Stimulated activated CD4-positive, alpha-beta T cell treated with anti-CD3 and anti-CD28 coated beads, Interleukin-2, amount 100 ng/mL, for 24 hours (primary cell): Measurements from ENCODE around the gene C4orf33.

Experiments used
- DNase-seq, 2 donors: peaks; one replicate each; pipeline ENCODE4 v3.0.0-alpha.2; 2020

The C4orf33 gene

GRCh38 chr4:129131343-129131742 is 35.4 kb downstream of the C4orf33 start:
- no peak for DNase-seq

DNA sequence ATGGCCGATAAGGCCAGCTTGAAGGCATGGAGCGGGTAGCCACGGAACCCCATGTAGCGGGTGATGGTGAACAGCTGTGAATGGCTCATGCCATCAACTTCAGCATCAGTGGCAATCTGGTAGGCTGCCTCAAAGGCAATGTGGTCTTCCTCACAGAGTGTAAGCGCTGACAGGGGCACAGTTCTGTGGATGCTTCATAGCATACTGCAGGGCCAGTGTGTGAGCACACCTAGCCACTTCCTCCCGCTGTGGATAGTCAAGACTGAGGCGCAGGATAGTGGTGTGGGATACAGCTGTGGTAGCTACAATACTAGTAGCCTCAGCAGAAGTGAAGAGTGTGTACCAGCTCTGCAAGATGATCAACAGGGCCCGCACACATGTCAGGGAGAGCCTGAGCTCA is 40.5 kb downstream of the C4orf33 start:
- DNase-seq, result no peak

DNA sequence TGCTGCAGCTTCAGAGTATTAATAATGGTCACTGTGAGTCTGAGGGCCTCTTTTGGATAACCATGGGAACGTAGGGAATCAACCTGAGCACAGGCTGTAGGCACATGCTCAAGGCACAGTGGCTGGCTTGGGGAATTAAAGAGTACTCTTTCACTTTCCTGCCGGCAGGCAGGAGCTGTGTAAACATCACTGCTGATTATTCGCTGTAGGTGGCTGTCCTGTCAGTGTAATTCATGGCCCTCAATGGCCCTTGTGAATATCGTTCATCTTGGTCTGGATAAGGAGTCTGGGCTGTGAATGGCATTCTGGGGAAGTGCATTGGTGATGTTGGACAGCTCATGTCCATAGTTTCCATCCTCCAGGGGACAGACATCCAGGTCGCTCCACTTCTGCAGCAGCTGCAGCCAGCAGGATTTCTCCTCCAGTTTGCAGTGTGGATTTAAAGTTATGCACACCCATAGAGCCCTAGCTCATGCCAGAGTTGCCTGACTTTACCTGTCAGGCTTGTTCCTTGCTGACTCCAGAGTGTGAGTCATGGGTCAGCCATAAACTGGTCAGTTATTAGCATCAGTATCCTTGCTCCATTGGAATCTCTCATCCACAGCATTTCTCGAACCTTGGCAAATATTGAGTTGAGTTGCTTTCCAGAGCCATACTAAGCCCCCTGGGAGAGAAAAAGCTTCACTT is 43.0 kb downstream of the C4orf33 start:
- no peak for DNase-seq

DNA sequence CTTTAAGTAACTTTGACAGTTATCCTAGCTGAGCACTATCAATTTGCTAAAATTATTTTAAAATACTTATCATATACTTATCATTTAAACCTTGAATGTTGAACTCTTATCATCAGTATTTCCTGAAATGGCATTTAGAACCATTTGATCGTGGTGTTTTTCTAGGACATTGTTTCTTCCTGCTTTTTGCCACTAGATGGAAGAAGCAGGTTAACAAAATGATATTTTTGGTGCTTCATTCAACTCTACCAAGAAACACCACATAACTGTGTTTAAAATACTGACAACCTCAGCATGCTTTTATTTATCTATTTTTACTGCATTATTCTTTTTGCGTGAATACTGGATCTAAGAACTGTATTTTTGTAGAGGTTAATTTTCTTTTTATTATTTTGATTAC is 44.6 kb downstream of the C4orf33 start:
- no peak for DNase-seq

- no peak for DNase-seq
Observed at GRCh38 chr4:129143359-129143758, 47.4 kb downstream of the C4orf33 start.

- DNase-seq, result no peak
Observed at GRCh38 chr4:129144755-129145206, 48.8 kb downstream of the C4orf33 start.

GRCh38 chr4:129145222-129145730 is 49.3 kb downstream of the C4orf33 start:
- no peak for DNase-seq

DNA sequence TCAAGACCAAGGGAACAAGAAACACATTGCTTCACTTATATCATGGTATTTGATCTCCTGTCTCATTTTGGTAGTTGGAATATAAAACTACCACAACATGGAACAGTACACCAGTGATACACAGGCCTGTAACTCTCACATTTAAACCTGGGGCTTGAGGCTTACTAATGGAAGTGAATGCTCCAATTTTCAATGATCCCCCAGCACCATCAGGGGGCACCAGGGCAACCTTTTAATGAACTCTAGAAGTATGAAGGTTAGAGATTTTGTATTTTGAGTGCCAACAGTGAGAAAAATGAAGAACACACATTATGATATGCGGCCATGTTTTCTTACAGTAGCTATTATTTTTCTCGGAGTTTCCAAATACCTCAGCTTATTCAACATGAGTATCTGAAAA is 50.7 kb downstream of the C4orf33 start:
- DNase-seq, result no peak

DNA sequence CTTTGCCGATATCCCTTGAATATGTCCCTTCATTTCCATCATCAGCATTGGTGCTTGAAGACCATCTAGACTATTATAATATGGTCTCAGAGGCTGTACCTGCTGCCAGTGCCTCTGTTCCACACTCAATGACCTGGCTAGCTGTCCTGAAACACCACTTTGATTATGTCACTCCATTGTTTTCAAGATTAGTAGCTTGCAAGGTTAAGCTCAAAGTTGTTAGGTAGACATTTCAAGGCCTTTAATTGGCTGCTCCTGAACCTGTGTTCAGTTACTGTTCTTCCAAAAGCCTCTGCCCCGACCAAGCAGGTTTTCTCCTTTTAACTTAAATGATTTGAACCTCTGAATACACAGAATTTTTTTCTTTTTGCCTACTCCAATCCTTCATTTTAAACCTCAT is 52.9 kb downstream of the C4orf33 start:
- no peak for DNase-seq

DNA sequence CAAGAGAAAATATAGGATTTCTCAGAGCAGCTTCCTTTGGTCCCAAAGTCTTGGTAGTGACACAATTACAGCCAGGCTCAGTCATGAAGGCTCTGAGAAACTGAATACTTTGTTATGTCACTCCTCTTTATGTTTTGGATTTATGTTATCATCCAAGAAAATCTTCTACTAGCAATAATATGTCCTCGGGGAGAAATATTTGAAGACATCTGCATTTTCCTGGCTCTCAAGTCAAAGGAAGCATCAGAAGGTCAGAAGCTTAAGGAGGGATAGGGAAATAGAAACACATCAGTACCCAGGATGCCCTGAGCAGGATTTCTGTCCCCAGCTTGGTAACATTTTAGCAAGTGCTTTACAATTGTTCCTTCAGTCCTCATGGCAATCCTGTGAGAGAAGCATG is 54.0 kb downstream of the C4orf33 start:
- DNase-seq, result no peak

DNA sequence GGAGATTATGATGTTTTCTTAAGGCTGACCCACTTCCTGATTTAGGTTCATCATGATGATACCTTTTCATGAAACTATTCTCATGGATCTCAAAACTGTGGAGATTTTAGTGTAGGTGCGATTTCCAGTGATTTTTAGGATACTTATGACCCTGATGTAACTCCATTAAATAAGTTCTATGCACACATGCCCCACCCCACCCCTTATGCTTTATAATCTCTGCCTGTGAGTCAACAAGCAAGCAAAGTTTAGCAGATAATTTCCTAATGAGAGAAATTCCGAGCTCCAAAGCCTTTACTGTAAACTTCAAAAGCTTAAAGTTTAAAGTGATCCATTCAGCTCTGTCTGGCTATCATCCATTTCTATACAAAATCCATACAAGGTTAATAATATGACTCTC is 56.4 kb downstream of the C4orf33 start:
- DNase-seq, result no peak

GRCh38 chr4:129153700-129154099 is 57.7 kb downstream of the C4orf33 start:
- no peak for DNase-seq

DNA sequence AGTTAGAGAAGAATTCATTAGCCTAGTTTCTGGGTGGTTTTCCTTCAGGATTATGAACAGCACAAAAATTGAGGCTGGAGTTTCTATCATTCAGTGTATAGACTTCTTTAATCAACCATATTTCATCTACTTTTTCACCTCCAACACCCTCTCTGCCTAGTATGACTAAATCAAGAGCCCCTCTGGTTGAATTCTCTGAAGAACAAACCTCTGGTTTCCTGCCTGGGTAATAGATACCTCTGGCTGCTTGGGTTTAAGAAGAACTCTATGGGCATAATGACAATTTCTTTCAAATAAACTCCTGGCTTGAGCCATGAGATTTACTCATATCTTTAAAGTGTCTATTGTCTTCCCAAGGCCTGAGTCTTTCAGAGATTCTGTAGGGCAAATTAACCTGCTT is 66.5 kb downstream of the C4orf33 start:
- DNase-seq, result no peak

DNA sequence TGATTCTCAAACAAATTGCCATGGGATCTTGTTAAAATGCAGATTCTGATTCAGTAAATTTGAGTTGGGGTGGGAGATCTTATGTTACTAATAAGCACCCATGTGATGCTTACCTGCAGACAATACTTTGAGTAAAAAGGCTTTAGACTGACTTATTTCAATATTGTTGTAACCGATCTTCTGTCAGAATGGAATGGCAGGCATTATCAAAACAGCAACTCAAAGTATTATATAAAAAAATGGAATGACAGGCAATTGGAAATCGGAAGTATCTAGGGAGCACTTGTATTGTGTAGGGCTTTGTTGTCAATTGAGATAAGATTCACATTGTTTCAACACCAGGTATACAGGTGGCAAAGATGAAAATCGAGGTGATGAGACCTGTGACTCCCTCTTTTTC is 67.5 kb downstream of the C4orf33 start:
- no peak for DNase-seq

GRCh38 chr4:129164243-129164642 is 68.3 kb downstream of the C4orf33 start:
- no peak for DNase-seq
